ENCODE measurements around the gene CLDN3. TPM values are rescaled to one million over a fixed set of nuclear protein-coding genes. Genes with fewer than 3 reads are reported as not detected.

CLDN3 gene
- polyA plus RNA-seq, 3 donors: 27.7 to 32.9 (median 31.7) TPM

GRCh38 chr7:73773700-73774517 is 3.8 kb upstream of the CLDN3 start:
- DNase-seq (ENCODE audit: low read depth in 3 of 3, low spot score in 2 of 3): no peak

- no peak for DNase-seq (ENCODE audit: low read depth in 3 of 3, low spot score in 2 of 3)
Measured at GRCh38 chr7:73770860-73771670, 995 bp upstream of the CLDN3 start.

GRCh38 chr7:73769481-73770001 is 529 bp downstream of the CLDN3 start:
- DNase-seq (ENCODE audit: low read depth in 3 of 3, low spot score in 2 of 3): no peak

GRCh38 chr7:73768641-73769480 is 1.2 kb downstream of the CLDN3 start:
- DNase-seq (ENCODE audit: low read depth in 3 of 3, low spot score in 2 of 3): no peak

- DNase-seq (ENCODE audit: low read depth in 3 of 3, low spot score in 2 of 3): no peak
Measured at GRCh38 chr7:73766556-73767229, 3.4 kb downstream of the CLDN3 start.

- DNase-seq (ENCODE audit: low read depth in 3 of 3, low spot score in 2 of 3): no peak
Measured at GRCh38 chr7:73762659-73762999, 7.4 kb downstream of the CLDN3 start.

GRCh38 chr7:73761854-73762658 is 8.0 kb downstream of the CLDN3 start:
- no peak for DNase-seq (ENCODE audit: low read depth in 3 of 3, low spot score in 2 of 3)

- DNase-seq (ENCODE audit: low read depth in 3 of 3, low spot score in 2 of 3): no peak
Measured at GRCh38 chr7:73758581-73759138, 11.4 kb downstream of the CLDN3 start.

GRCh38 chr7:73749931-73750776 is 19.9 kb downstream of the CLDN3 start:
- no peak for DNase-seq (ENCODE audit: low read depth in 3 of 3, low spot score in 2 of 3)

- no peak for DNase-seq (ENCODE audit: low read depth in 3 of 3, low spot score in 2 of 3)
Measured at GRCh38 chr7:73746378-73746777, 23.7 kb downstream of the CLDN3 start.

- DNase-seq (ENCODE audit: low read depth in 3 of 3, low spot score in 2 of 3): peak; percentile 81 to 91 (median 82)
Measured at GRCh38 chr7:73742753-73743641, 27.1 kb downstream of the CLDN3 start.

- DNase-seq (ENCODE audit: low read depth in 3 of 3, low spot score in 2 of 3): peak in 1 of 3 donors; percentile 42
Measured at GRCh38 chr7:73742338-73742752, 27.7 kb downstream of the CLDN3 start.

- DNase-seq (ENCODE audit: low read depth in 3 of 3, low spot score in 2 of 3): no peak
Measured at GRCh38 chr7:73741600-73741999, 28.5 kb downstream of the CLDN3 start.

- no peak for DNase-seq (ENCODE audit: low read depth in 3 of 3, low spot score in 2 of 3)
Measured at GRCh38 chr7:73740771-73741170, 29.3 kb downstream of the CLDN3 start.

- DNase-seq (ENCODE audit: low read depth in 3 of 3, low spot score in 2 of 3): no peak
Measured at GRCh38 chr7:73740212-73740611, 29.9 kb downstream of the CLDN3 start.

GRCh38 chr7:73739387-73739767 is 30.7 kb downstream of the CLDN3 start:
- no peak for DNase-seq (ENCODE audit: low read depth in 3 of 3, low spot score in 2 of 3)

All from right renal cortex interstitium (tissue), 3 donors.